NCI-H146 treated with DMSO at 0.1 percent for 48 hours (cell line): ENCODE data around the gene FGF19.

Experiments used
- DNase-seq: peaks from one replicate; lab custom pipeline; 2025; ENCODE audit not compliant: unreplicated experiment; lab: John Stamatoyannopoulos, UW

Gene FGF19

GRCh38 chr11:69703768-69704507 lies at the start of gene FGF19:
FGF19 (minus strand) TSS chr11:69704022; CDS start chr11:69703876, 146 bp downstream.
- DNase-seq: no peak

GRCh38 chr11:69752890-69753289 lies 49.1 kb upstream of the FGF19 start:
- no peak for DNase-seq

GRCh38 chr11:69750875-69751597 lies 47.2 kb upstream of the FGF19 start:
- DNase-seq: no peak

- DNase-seq: no peak
Observed at GRCh38 chr11:69750108-69750850, 46.5 kb upstream of the FGF19 start.

- no peak for DNase-seq
Observed at GRCh38 chr11:69748637-69749036, 44.8 kb upstream of the FGF19 start.

GRCh38 chr11:69746752-69747742 lies 43.2 kb upstream of the FGF19 start:
- no peak for DNase-seq

- DNase-seq: no peak
Observed at GRCh38 chr11:69746140-69746539, 42.3 kb upstream of the FGF19 start.

GRCh38 chr11:69745201-69745600 lies 41.4 kb upstream of the FGF19 start:
- no peak for DNase-seq

- DNase-seq: no peak
Observed at GRCh38 chr11:69744435-69744834, 40.6 kb upstream of the FGF19 start.

GRCh38 chr11:69734841-69735240 lies 31.0 kb upstream of the FGF19 start:
- DNase-seq: no peak

GRCh38 chr11:69734367-69734766 lies 30.5 kb upstream of the FGF19 start:
- no peak for DNase-seq

GRCh38 chr11:69732910-69733309 lies 29.1 kb upstream of the FGF19 start:
- DNase-seq: no peak

GRCh38 chr11:69731110-69731509 lies 27.3 kb upstream of the FGF19 start:
- DNase-seq: no peak

- DNase-seq: no peak
Observed at GRCh38 chr11:69730500-69730899, 26.7 kb upstream of the FGF19 start.

- DNase-seq: no peak
Observed at GRCh38 chr11:69729252-69729651, 25.4 kb upstream of the FGF19 start.

GRCh38 chr11:69727266-69727665 lies 23.4 kb upstream of the FGF19 start:
- no peak for DNase-seq

- no peak for DNase-seq
Observed at GRCh38 chr11:69726481-69726880, 22.7 kb upstream of the FGF19 start.

GRCh38 chr11:69726019-69726418 lies 22.2 kb upstream of the FGF19 start:
- DNase-seq: no peak

GRCh38 chr11:69721745-69722144 lies 17.9 kb upstream of the FGF19 start:
- no peak for DNase-seq

GRCh38 chr11:69721106-69721505 lies 17.3 kb upstream of the FGF19 start:
- DNase-seq: no peak

- no peak for DNase-seq
Observed at GRCh38 chr11:69718912-69719311, 15.1 kb upstream of the FGF19 start.
